GM13976 (cell line): ENCODE results near the gene SPINDOC.
"Not testable (repeated sequence)": the region's sequence is repeated elsewhere in the genome, so short reads cannot be mapped to it uniquely, and the experiment has no call there.

Experiments
- DNase-seq: peaks from one replicate; pipeline ENCODE4 v3.0.0; 2012; ENCODE audit warnings: low spot score
- CTCF ChIP-seq: IDR thresholded peaks from 2 replicates; pipeline ENCODE4 v1.5.1; 2012; ENCODE audit warnings: borderline replicate concordance, mild to moderate bottlenecking; ENCODE audit not compliant: insufficient read depth; ENCODE audit errors: extremely low read depth, missing control alignments, control extremely low read depth
- in situ Hi-C: fragments of 300-500 bp; cut with MboI; formaldehyde crosslinking; loops from one replicate; pipeline ENCODE4 v1.12.0; 2022; ENCODE audit warnings: low sequenced_read_pairs, mixed read lengths, inconsistent platforms; ENCODE audit not compliant: unreplicated experiment

SPINDOC gene

DNA sequence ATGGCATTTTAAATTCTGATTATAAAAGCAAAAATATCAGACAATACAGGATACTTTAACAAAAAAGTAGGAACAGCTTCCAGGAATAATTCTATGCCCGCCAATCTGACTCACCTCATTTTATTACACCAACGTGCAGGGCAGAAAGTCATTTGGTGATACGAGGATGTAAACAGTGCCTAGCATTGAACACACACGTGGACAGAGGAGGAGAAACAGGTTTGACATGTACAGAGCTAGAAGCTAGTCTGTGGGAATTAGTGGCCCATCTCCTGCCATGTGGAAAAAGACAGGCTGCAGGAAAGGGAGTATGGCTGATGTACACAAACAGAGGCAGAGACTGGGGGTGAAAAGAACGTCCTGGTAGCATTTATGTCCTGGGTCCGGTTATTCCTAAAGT is 9.0 kb upstream of the SPINDOC start:
- DNase-seq, result no peak
- in situ Hi-C loops, result no loop called here
- TF ChIP-seq CTCF, result no peak

GRCh38 chr11:63805844-63806415 is 7.3 kb upstream of the SPINDOC start:
- no peak for TF ChIP-seq CTCF

DNA sequence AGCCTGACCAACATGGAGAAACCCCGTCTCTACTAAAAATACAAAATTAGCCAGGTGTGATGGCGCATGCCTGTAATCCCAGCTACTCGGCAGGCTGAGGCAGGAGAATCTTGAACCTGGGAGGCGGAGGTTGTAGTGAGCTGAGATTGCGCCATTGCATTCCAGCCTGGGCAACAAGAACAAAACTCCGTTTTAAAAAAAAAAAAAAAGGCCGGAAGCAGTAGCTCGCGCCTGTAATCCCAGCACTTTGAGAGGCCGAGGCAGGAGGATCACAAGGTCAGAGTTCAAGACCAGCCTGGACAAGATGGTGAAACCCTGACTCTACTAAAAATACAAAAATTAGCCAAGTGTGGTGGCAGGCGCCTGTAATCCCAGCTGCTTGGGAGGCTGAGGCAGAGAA is 2.9 kb upstream of the SPINDOC start:
- DNase-seq, in situ Hi-C loops: not testable (repeated sequence)

More at GRCh38 chr11:63805844-63806415, 7.3 kb upstream of the SPINDOC start:
- no peak for DNase-seq
- in situ Hi-C loops, result no loop called here

DNA sequence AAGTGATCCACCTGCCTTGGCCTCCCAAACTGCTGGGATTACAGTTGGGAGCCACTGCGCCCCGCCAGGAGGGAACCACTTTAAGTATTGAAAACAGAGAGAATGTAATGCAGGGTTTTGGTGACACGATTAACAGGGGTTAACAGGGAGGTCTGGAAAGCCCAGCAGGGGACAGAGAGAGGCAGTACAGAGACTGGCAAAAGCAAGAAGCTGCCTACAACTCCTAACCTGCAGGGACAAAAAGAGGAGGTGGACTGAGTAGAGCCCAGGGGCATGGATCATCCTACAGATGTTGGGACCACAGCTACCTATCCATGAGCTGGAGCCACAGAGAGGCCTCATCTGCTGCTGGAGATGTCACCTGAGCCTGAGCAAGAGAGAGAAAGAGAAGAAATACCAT is 1.7 kb upstream of the SPINDOC start:
- no peak for DNase-seq
- in situ Hi-C loops, result no loop called here
- TF ChIP-seq CTCF, result no peak

GRCh38 chr11:63813563-63814382 is 517 bp downstream of the SPINDOC start:
- DNase-seq, result peak; percentile 71
- in situ Hi-C loops, result no loop called here
- TF ChIP-seq CTCF, result no peak

- TF ChIP-seq CTCF, result no peak
- no peak for DNase-seq
- in situ Hi-C loops, result no loop called here
Observed at GRCh38 chr11:63814383-63814736, 1.1 kb downstream of the SPINDOC start.

- no peak for DNase-seq
- TF ChIP-seq CTCF, result no peak
- in situ Hi-C loops, result no loop called here
Observed at GRCh38 chr11:63816166-63816565, 2.9 kb downstream of the SPINDOC start.
